Activated CD8-positive, alpha-beta T cell treated with anti-CD3 and anti-CD28 coated beads for 36 hours (primary cell): ENCODE data around the gene PRKCE. TPM values are rescaled to one million over a fixed set of nuclear protein-coding genes. Genes with fewer than 3 reads are reported as not detected.

ENCODE experiments used
- ATAC-seq: fragments of 200-7000 bp; cut with Tn5 transposase; one replicate; pipeline ENCODE4 v1.10.0; 2021; ENCODE audit warnings: mild to moderate bottlenecking, moderate library complexity
- CTCF ChIA-PET: fragments of 350-600 bp; sonication (Branson Sonifier 250); formaldehyde crosslinking; loops from one replicate; lab custom pipeline; 2021; ENCODE audit warnings: antibody characterized with exemption; lab: Charles Lee
- POLR2A ChIA-PET: fragments of 350-600 bp; sonication (Branson Sonifier 250); formaldehyde crosslinking; loops from one replicate; lab custom pipeline; 2021; ENCODE audit warnings: antibody characterized with exemption; lab: Charles Lee
- DNase-seq: peaks from one replicate; pipeline ENCODE4 v3.0.0-alpha.2; 2020
- H3K27ac Mint-ChIP-seq: one replicate; pipeline ENCODE4 v1.8.0; 2021; ENCODE audit warnings: mild to moderate bottlenecking, mixed read lengths
- H3K27me3 Mint-ChIP-seq: one replicate; pipeline ENCODE4 v1.8.0; 2021; ENCODE audit warnings: mixed read lengths
- H3K36me3 Mint-ChIP-seq: one replicate; pipeline ENCODE4 v1.8.0; 2021; ENCODE audit warnings: low read depth, mixed read lengths
- H3K4me1 Mint-ChIP-seq: one replicate; pipeline ENCODE4 v1.8.0; 2021; ENCODE audit warnings: low read depth, mixed read lengths
- H3K4me3 Mint-ChIP-seq: one replicate; pipeline ENCODE4 v1.8.0; 2021; ENCODE audit warnings: mild to moderate bottlenecking, moderate library complexity, mixed read lengths
- H3K9me3 Mint-ChIP-seq: one replicate; pipeline ENCODE4 v1.8.0; 2021; ENCODE audit warnings: mixed read lengths
- intact Hi-C: fragments of 100-400 bp; cut with micrococcal nuclease; formaldehyde crosslinking; loops from one replicate; pipeline ENCODE4 v1.10.0; 2022
- total RNA-seq, 2 experiments: library from RNA; stranded (reverse); gene quantifications; one replicate each; pipeline ENCODE4 v1.2.3, GENCODE V29; 2021
- TF ChIP-seq, protein P1 (sequence below): fragments of 200-600 bp; IDR thresholded peaks from one replicate; pipeline ENCODE4 v1.8.0; 2022; ENCODE audit warnings: antibody characterized with exemption, mild to moderate bottlenecking

Gene PRKCE
- total RNA-seq, 2 experiments from 2014 or later = 11.5 to 11.9 TPM

DNA sequence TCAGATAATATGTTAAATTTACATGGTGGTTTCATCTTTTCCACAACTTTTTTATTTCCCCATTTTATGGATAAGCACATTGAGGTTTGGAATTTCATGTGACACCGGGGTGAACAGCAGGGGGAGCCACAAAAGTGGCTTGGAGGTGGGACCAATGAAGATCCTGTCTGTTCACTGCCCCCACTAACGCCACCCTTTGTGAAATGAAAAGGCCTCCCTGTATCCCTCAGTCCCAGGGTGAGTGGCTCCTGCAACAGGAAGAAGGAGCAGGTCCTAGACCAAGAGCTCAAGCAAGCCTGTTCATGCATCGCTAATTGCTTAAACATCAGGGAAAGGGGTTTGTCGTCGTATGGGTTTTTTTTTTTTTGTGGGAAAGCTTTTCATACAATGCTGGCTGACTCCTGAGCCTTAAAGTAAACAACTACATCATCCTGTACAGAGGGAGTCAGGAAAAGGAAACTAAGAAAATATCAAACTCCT is 377.9 kb downstream of the PRKCE start:
- DNase-seq = no peak
- Mint-ChIP-seq H3K4me3 (no peak overlapping the region), H3K36me3 (no peaks in the 10 kb centered on the region), H3K27me3 (no peaks in the 10 kb centered on the region), H3K9me3 (no peaks in the 10 kb centered on the region), H3K27ac (no peak overlapping the region), H3K4me1 (peaks cover 6% of the 10 kb centered on the region)
- ATAC-seq = no peak
- intact Hi-C loops = no loop called here
- TF ChIP-seq, protein P1, sequence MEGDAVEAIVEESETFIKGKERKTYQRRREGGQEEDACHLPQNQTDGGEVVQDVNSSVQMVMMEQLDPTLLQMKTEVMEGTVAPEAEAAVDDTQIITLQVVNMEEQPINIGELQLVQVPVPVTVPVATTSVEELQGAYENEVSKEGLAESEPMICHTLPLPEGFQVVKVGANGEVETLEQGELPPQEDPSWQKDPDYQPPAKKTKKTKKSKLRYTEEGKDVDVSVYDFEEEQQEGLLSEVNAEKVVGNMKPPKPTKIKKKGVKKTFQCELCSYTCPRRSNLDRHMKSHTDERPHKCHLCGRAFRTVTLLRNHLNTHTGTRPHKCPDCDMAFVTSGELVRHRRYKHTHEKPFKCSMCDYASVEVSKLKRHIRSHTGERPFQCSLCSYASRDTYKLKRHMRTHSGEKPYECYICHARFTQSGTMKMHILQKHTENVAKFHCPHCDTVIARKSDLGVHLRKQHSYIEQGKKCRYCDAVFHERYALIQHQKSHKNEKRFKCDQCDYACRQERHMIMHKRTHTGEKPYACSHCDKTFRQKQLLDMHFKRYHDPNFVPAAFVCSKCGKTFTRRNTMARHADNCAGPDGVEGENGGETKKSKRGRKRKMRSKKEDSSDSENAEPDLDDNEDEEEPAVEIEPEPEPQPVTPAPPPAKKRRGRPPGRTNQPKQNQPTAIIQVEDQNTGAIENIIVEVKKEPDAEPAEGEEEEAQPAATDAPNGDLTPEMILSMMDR = no peak
- ChIA-PET POLR2A (no interaction called here), CTCF (interaction anchor here (1.5 to 1.9 kb wide), 2 partner anchors 10 to 36 kb away, joined by 5 to 6 read pairs; no protein-coding TSS in a partner anchor)

DNA sequence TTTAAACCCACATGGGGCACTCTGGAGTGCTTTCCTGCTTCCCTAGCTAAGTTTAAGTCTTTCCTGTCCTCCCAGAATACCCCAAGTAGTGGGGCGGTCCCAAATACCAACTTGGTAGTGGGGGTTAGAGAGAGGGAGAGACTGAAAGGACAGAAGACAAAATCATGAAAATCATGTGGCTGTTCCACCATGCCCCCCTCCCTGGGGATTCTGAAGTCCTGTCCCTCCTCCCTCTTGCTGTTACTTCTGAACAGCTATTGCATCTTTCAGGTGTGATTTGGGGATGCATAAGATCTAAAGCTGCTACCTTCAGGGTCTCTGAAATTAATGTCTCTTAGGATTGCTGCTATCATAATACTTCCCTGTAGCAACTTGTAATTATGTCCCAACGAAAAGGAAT is 378.9 kb downstream of the PRKCE start:
- Mint-ChIP-seq H3K9me3 (no peaks in the 10 kb centered on the region), H3K36me3 (no peaks in the 10 kb centered on the region), H3K4me1 (peaks cover 6% of the 10 kb centered on the region), H3K27me3 (no peaks in the 10 kb centered on the region), H3K4me3 (no peak overlapping the region), H3K27ac (no peak overlapping the region)
- no peak for DNase-seq
- ChIA-PET CTCF (interaction anchor here (1.9 kb wide), 1 partner anchor 11 kb away, joined by 5 read pairs; no protein-coding TSS in a partner anchor), POLR2A (no interaction called here)
- TF ChIP-seq, protein P1 = no peak
- intact Hi-C loops = no loop called here
- no peak for ATAC-seq

DNA sequence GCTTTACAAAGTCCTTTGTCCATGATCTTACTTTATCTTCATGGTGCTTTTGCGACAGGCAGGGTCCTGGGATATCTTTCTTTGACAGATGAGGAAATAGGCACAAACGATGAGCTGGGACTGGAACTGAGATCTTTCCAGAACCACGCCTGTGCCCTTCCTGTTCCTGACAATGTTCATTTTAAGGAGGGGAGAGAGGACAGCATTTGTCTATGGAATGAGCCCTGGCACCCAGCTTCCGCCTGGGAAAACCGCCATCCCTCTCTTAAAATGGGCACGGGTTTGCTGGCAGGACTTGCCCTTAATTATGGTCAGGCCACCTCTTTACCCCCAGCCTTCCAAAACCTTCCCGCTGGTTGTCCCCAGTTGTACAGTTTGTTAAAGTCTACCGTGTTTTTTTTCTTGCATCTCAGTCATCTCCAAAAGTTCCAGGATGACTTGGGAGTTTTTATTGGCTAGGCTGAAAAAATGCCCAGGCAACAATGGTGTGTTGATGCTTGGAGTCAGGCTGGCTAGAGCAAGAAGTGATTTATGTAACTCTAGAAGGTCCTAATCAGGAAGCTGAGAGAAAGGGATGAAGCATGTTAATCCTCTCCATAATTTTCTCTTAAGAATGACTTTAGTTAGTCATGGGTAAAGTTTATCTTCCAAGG is 380.8 kb downstream of the PRKCE start:
- Mint-ChIP-seq H3K9me3 (no peaks in the 10 kb centered on the region), H3K4me1 (peaks cover 6% of the 10 kb centered on the region), H3K27me3 (no peaks in the 10 kb centered on the region), H3K36me3 (no peaks in the 10 kb centered on the region), H3K4me3 (no peak overlapping the region), H3K27ac (peak overlapping the region; percentile 60)
- POLR2A ChIA-PET = interaction anchor here (0.7 to 1.1 kb wide), 2 partner anchors 13 to 19 kb away, joined by 3 to 4 read pairs; no protein-coding TSS in a partner anchor
- no peak for ATAC-seq
- intact Hi-C loops = no loop called here
- DNase-seq = no peak
- TF ChIP-seq, protein P1 = no peak
- CTCF ChIA-PET = interaction anchor here (1.0 kb wide), 1 partner anchor 21 kb away, joined by 3 read pairs; no protein-coding TSS in a partner anchor

DNA sequence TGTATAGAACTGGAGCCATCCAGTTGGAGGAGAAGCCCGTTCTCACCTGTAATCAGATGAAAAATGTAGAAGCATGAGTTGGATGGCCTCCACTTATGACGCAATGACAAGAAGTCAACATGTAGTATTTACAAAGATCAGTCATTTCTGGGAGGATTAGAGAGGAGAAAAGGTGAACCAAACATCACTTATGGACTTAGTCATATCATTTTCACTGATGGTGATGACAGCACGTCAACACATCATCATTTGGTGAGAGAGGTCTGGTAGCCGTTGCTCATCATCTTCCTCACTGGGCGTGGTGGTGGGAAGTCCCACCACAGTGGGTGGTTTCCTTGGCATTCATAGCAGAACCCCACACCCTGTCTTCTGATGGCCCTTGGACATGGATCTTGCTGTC is 381.5 kb downstream of the PRKCE start:
- intact Hi-C loops = no loop called here
- DNase-seq = peak; percentile 73
- ATAC-seq = peak; percentile 90
- Mint-ChIP-seq H3K4me1 (peaks cover 6% of the 10 kb centered on the region), H3K36me3 (no peaks in the 10 kb centered on the region), H3K9me3 (no peaks in the 10 kb centered on the region), H3K27me3 (no peaks in the 10 kb centered on the region), H3K4me3 (no peak overlapping the region), H3K27ac (peak overlapping the region; percentile 65)
- ChIA-PET POLR2A (interaction anchor here (0.7 to 1.1 kb wide), 2 partner anchors 13 to 18 kb away, joined by 3 to 4 read pairs; no protein-coding TSS in a partner anchor), CTCF (interaction anchor here (1.0 kb wide), 1 partner anchor 22 kb away, joined by 3 read pairs; no protein-coding TSS in a partner anchor)
- TF ChIP-seq, protein P1 = no peak

DNA sequence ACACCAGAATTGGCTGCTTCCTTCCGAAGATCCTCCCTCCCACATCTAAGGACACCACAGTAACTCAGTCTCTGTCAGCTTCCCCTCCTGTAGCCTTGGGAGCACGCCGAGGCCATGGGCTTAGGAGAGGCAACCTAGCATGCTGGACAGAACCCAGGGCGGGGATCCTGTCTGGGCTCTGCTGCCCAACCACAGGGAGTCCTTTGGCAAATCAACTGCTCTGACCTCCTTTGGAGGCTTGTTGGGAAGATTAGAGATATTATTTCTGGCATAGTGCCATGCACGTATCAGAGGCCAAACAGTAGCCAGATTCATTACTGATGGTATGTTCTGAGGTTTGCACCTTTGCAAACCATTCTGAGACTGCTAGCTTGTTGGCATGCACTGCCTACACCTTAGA is 383.1 kb downstream of the PRKCE start:
- no peak for DNase-seq
- Mint-ChIP-seq H3K27ac (no peak overlapping the region), H3K36me3 (no peaks in the 10 kb centered on the region), H3K4me3 (no peak overlapping the region), H3K27me3 (no peaks in the 10 kb centered on the region), H3K4me1 (peaks cover 6% of the 10 kb centered on the region), H3K9me3 (no peaks in the 10 kb centered on the region)
- intact Hi-C loops = no loop called here
- ChIA-PET POLR2A (interaction anchor here (1.2 kb wide), 1 partner anchor 18 kb away, joined by 3 read pairs; no protein-coding TSS in a partner anchor), CTCF (no interaction called here)
- TF ChIP-seq, protein P1 = no peak
- no peak for ATAC-seq
